ENCODE results near the gene CYB5R3.
"Not testable (repeated sequence)": the region's sequence is repeated elsewhere in the genome, so short reads cannot be mapped to it uniquely, and the experiment has no call there.

CYB5R3 gene

GRCh38 chr22:42679691-42680090 lies 30.5 kb upstream of the CYB5R3 start:
- no peaks in the 10 kb centered on the region for H3K27me3 ChIP-seq
- DNase-seq, result no peak
- no peaks in the 10 kb centered on the region for H3K36me3 ChIP-seq
- H3K4me3 ChIP-seq (ENCODE audit: low read depth, low read length), result no peak overlapping the region
- TF ChIP-seq, protein P1, sequence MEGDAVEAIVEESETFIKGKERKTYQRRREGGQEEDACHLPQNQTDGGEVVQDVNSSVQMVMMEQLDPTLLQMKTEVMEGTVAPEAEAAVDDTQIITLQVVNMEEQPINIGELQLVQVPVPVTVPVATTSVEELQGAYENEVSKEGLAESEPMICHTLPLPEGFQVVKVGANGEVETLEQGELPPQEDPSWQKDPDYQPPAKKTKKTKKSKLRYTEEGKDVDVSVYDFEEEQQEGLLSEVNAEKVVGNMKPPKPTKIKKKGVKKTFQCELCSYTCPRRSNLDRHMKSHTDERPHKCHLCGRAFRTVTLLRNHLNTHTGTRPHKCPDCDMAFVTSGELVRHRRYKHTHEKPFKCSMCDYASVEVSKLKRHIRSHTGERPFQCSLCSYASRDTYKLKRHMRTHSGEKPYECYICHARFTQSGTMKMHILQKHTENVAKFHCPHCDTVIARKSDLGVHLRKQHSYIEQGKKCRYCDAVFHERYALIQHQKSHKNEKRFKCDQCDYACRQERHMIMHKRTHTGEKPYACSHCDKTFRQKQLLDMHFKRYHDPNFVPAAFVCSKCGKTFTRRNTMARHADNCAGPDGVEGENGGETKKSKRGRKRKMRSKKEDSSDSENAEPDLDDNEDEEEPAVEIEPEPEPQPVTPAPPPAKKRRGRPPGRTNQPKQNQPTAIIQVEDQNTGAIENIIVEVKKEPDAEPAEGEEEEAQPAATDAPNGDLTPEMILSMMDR (IDR thresholded peaks at IDR 0.05; ENCODE audit: low read depth, low read length), result no peak
- no peaks in the 10 kb centered on the region for H3K9me3 ChIP-seq
- H3K4me1 ChIP-seq, result no peaks in the 10 kb centered on the region

DNA sequence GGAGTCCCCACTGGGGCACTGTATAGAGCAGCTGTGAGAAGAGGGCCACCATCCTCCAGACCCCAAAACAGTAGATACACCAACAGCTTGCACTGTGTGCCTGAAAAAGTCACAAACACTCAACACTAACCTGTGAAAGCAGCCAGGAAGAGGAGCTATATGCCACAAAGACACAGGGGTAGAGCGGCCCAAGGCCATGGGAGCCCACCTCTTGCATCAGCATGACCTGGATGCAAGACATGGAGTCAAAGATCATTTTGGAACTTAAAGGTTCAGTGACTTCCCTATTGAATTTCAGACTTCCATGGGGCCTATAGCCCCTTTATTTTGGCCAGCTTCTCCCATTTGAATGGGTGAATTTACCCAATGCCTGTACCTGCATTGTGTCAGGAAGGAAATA lies 29.7 kb upstream of the CYB5R3 start:
- no peaks in the 10 kb centered on the region for H3K9me3 ChIP-seq
- DNase-seq, result no peak
- H3K4me3 ChIP-seq (ENCODE audit: low read depth, low read length), result no peak overlapping the region
- TF ChIP-seq, protein P1 (IDR thresholded peaks at IDR 0.05; ENCODE audit: low read depth, low read length), result no peak
- H3K36me3 ChIP-seq, result no peaks in the 10 kb centered on the region
- no peaks in the 10 kb centered on the region for H3K4me1 ChIP-seq
- H3K27me3 ChIP-seq, result no peaks in the 10 kb centered on the region

DNA sequence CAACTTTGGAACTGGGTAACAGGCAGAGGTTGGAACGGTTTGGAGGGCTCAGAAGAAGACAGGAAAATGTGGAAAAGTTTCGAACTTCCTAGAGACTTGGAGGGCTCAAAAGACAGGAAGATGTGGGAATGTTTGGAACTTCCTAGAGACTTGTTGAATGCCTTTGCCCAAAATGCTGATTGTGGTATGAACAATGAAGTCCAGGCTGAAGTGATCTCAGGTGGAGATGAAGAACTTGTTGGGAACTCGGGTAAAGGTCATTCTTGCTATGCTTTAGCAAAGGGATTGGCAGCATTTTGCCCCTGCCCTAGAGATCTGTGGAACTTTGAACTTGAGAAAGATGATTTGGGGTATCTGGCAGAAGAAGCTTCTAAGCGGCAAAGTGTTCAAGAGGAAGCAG lies 28.7 kb upstream of the CYB5R3 start:
- H3K9me3 ChIP-seq; H3K4me3 ChIP-seq (ENCODE audit: low read depth, low read length); H3K27me3 ChIP-seq; DNase-seq; H3K36me3 ChIP-seq; H3K4me1 ChIP-seq: not testable (repeated sequence)

DNA sequence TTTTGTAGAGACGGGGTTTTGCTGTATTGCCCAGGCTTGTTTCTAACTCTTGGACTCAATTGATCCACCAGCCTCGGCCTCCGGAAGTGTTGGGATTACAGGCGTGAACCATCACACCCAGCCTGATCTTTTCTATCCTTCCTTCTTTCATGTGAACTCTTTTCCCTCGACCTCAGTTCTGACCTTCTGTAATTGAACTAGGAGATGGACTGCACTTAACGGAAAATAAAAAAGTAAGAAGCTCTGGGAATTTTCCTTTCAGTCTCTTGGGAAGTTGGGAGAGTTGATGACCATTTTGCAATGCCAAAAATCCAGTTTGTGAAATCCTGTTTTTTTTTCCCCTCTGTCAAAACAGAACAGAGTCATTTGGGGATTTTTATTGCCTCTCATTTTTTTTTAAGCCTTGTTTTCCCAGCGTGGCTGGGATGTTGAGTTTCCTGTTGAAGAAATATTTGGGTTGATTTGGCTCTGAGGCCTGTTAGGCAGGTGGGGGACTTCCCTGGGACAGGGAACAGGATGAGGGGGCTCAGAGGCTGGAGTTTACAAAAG lies 26.9 kb upstream of the CYB5R3 start:
- Histone ChIP-seq H3K36me3 (no peaks in the 10 kb centered on the region), H3K4me1 (no peaks in the 10 kb centered on the region), H3K9me3 (no peaks in the 10 kb centered on the region), H3K27me3 (no peaks in the 10 kb centered on the region), H3K4me3 (ENCODE audit: low read depth, low read length) (no peak overlapping the region)
- DNase-seq, result no peak
- TF ChIP-seq, protein P1 (IDR thresholded peaks at IDR 0.05; ENCODE audit: low read depth, low read length), result no peak

- DNase-seq, result no peak
- Histone ChIP-seq H3K36me3 (no peaks in the 10 kb centered on the region), H3K27me3 (no peaks in the 10 kb centered on the region), H3K9me3 (no peaks in the 10 kb centered on the region), H3K4me1 (no peaks in the 10 kb centered on the region), H3K4me3 (ENCODE audit: low read depth, low read length) (no peak overlapping the region)
- TF ChIP-seq, protein P1 (IDR thresholded peaks at IDR 0.05; ENCODE audit: low read depth, low read length), result no peak
Observed at GRCh38 chr22:42673898-42674401, 24.8 kb upstream of the CYB5R3 start.

DNA sequence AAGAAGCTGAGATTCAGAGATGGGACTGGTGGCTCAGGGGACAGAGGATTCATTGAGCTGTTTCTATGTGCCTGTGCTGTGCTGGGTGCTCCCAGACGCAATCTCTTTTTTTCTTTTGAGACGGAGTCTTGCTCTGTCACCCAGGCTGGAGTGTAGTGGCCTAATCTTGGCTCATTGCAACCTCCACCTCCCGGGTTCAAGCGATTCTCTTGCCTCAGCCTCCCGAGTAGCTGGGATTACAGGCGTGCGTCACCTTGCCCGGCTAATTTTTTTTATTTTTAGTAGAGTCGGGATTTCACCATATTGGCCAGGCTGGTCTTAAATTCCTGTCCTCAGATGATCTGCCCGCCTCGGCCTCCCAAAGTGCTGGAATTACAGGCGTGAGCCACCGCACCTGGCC lies 23.9 kb upstream of the CYB5R3 start:
- H3K4me3 ChIP-seq (ENCODE audit: low read depth, low read length); H3K4me1 ChIP-seq; H3K9me3 ChIP-seq; DNase-seq; H3K27me3 ChIP-seq; H3K36me3 ChIP-seq: not testable (repeated sequence)

DNA sequence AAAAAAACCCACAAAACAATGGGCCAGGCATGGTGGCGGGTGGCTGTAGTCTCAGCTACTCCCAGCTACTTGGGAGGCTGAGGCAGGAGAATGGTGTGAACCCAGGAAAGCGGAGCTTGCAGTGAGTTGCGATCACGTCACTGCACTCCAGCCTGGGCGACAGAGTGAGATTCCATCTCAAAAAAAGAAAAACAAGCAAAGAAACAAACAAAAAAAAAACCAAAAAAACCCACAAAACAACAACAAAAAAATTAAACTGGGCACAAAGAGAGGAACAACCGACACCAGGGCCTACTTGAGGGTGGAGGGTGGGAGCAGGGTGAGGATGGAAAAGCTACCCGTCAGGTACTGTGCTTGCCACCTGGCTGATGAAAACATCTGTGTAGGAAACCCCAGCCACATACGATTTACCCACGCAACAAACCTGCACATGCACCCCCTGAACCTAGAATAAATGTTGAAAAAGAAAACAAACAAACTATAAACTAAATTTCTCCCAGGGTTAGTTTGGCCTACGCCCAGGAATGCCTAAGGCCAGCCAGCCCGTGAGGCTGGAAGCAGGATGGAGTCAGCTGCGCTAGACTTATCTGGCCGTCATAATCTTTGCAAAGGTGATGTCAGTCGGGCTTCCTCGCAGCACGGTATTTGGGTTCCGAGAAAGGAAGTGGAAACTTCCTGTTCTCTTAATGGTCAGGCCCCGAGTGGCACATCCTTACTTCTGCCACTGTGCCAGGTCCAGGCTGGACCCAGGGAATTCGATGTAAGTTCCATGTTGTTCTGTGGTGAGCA lies 21.9 kb upstream of the CYB5R3 start:
- DNase-seq, result no peak
- Histone ChIP-seq H3K9me3 (no peaks in the 10 kb centered on the region), H3K4me3 (ENCODE audit: low read depth, low read length) (no peak overlapping the region), H3K4me1 (no peaks in the 10 kb centered on the region), H3K27me3 (no peaks in the 10 kb centered on the region), H3K36me3 (no peaks in the 10 kb centered on the region)
- TF ChIP-seq, protein P1 (IDR thresholded peaks at IDR 0.05; ENCODE audit: low read depth, low read length), result no peak

Data from BE2C (cell line).